Hepatic stellate cell (primary cell): Measurements from ENCODE around the gene DUXB.

Experiments
- DNase-seq: peaks from one replicate; pipeline ENCODE4 v3.0.0; 2011; ENCODE audit warnings: low spot score

DUXB gene, protein sequence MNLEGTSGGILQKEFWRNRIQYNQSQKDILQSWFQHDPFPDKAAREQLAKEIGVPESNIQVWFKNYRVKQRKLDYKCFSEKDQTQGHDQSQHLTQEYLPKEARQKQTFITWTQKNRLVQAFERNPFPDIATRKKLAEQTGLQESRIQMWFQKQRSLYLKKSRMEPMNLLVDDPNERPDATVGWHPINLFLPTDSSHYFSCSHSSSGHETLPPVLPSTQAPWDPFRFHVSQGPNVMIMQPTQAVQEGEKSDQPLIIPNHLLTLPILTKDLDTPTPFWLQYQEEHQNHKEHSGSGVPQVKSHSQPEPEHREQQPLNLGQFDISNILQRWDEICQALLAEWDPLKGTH

GRCh38 chr16:75701361-75701760, at the start of gene DUXB:
DUXB (minus strand) TSS chr16:75701461; CDS start chr16:75701418, 43 bp downstream.
- DNase-seq: no peak

- no peak for DNase-seq
Observed at GRCh38 chr16:75750528-75750927, 49.3 kb upstream of the DUXB start.

DNA sequence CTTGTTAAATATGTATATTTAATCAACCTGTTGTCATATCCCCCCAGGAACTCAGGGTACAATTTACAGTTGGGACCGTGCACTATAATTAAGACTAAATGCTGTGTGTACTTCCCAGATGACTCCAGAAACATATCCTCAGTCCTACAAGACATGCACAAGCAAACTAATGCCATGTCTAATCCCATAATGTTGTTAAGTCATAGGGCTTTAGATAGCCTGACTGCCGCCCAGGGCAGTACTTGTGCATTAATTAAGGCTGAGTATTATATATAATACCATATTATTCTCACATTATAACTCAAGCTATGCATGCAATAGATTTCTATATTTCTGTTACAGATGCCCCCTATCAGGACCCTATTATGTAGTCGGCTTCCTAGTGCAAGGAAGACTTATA, 45.1 kb upstream of the DUXB start:
- DNase-seq: no peak

GRCh38 chr16:75745823-75746222, 44.6 kb upstream of the DUXB start:
- no peak for DNase-seq

DNA sequence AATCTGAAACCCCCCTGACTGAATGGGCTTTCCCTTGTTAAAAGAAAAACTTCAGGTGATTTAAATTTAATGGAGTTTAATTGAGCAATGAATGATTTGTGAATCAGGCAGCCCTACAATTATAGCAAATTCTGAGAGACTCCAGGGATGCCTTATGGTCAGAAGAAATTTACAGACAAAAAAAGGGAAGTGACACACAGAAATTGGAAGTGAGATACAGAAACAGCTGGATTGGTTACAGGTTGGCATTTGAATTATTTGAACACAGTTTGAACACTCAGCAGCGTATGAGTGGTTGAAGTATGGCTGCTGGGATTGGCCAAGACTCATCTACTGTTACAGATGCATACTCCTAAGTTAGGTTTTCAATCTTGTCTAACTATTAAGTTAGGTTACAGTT, 44.0 kb upstream of the DUXB start:
- DNase-seq: no peak

DNA sequence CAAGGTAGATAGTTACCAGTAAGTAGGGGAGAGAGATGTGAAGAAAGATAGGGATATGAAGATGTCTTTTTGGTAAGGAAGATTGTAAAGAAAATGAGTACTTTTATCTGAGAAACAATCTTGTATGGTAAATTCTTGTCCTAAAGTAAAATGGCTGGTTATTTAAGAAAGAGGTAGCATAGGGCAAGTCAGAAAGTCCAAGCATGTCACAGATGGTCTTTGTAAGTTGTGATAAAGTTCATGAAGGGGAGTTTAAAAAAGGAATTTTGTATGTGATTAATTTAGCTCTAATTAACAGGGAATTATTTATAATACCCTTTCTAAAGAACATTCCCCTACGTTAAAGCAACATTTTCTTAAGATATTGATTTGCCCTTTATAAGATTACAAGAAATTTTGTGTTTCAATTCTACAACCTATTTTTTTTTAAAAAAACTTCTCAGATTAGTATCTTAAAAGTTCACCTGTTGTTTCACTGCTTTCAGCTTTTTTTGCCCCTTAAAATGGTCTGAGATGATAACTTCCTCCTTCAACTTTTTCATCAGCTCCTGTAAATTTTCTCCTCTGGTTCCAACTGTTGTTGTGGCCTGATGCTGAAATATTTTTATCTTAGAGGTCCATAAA, 41.3 kb upstream of the DUXB start:
- DNase-seq: no peak

DNA sequence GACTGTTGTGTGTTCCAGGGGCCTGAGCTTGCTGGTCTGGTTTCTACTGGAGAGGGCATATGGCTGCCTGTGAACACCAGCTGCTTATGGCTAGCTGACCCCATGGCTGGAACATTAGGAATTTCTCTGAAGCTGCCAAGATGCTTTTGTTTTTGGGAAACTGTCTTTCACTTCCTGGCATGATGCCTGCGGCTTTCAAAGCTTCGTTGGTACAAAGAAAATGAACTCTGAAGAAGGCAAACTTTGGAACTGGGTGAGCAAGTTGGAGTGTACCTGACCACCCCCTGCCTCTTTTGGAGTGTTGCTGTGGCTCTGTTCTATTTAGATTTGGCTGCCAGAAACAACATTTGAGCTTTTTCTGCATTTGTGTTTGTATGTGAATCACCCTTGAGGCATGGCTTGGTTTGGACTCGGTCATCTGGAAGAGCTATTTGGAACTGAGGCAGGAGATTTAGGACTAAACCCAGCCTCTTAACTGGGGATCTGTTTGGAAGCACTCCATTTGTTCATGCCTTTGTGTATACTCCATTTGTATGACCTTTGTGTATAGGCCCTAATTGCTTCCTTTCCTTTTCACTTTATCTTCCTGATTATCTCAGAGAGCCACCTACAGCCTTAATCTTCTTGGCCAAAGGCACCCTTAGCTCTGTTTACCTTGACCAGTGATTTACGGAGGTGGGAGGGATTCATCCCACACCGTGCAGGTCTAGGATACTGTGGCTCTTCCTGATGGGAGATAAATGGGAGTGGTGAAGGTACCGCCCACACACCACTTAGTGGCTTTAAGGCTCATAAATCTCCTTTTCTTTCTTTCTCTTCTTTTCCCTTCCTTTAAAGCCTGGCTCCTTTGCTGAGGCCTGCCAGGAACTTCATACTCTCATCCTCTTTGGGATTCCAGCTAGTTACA, 32.3 kb upstream of the DUXB start:
- peak; percentile 29 for DNase-seq

DNA sequence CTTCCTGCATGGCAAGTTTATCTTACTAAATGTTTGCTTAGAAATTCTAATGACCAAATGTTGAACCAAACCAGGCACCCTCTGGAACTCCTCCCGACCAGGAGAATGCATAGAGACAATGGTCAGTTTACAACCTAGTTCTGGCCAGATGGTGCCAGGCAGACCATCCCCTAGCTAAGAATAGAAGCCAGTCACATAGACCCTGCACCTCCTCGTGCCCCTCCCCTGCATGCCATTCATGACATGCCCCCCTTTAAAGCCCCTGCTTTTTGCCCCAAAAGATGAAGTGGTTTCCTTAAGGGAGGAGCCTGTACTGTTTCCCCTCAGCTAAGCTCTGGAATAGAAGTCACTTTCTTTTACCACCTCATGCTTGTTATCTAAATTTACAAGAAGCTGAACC, 31.6 kb upstream of the DUXB start:
- DNase-seq: no peak

DNA sequence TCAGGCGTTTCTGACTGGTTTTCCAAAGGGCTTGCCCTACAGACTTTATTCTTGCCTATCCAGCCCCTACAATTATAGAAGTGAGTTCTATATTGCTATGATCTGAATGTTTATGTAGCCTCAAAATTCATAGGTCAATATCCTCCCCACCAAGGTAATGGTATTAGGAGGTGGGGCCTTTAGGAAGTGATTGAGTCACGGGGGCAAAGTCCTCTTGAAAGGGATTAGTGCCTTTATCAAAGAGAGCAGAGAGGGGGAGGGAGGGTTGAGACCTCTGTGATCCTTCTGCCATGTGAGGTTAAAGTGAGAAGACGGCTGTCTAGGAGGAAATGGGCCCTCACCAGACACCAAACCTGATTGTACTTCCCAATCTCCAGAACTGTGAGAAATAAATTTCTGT, 26.0 kb upstream of the DUXB start:
- no peak for DNase-seq

- no peak for DNase-seq
Observed at GRCh38 chr16:75726390-75726789, 25.1 kb upstream of the DUXB start, which contains the start of gene CPHXL. CPHXL (minus strand) TSS chr16:75726490; CDS start chr16:75726442, 48 bp downstream.

DNA sequence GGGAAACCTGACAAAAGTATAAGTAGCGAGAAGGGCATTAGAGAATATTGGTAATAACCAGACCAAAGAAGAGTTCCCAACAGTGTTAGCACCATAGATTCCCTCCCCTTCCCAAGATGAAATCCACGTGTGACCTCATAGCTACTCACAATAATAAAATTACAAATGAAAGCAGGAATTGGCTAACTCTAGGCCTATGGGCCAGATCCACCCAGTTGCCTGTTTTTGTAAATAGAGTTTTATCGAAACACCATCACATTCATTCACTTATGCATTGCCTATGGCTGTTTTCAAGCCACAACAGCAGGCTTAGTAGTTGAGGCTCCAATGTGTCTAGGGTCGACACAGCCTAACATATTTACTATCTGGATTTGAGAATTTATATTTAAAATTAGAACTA, 17.2 kb upstream of the DUXB start:
- DNase-seq: no peak

DNA sequence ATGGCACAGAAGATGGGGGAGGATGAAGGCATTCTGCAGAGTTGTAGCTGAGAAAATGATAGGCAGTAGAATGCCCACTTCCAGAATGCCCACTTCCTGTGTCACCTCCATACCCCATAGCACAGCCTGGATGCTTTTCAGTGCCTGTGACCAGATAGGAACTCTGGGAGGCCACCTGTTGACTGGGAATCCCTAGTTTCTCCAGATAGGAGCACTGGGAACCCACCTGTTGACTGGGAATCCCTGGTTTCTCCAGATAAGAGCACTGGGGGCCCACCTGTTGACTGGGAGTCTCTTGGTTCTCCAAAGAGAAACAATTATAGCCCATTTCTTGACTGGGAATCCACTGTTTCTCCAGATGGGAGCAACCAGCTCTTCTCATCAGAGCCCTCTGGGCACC, 13.4 kb upstream of the DUXB start:
- no peak for DNase-seq

DNA sequence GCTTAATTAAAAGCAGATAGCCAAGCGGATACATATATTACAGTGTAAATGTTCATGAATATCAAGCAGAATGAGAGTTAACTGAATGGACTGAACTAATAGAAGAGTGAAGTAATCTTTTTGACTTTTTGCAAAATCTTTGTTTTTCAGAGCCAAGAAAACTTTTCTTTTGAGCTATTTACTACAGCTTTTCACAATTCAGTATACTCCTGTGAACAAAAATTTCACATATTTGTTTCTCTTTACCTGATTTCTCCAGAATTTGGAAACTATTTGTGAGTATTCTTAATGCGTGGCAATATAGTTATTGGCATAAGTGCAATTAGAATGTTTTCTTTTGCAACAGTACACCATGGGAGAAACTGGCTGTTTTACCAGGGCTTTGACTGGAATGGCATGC, 9.1 kb upstream of the DUXB start:
- DNase-seq: no peak

DNA sequence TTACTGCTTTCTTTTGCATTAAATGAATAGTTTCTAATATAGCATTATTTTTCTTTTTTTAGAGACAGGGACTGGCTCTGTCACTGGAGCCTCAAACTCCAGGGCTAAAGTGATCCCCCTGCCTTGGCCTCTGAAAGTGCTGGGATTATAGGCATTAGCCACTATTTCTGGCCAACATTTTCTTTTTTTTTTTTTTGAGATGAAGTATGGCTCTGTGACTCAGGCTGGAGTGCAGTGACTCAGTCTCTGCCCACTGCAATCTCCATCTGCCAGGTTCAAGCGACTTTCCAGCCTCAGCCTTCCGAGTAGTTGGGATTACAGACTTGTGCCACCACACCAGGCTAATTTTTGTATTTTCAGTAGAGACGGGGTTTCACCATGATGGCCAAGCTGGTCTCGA, 2.0 kb upstream of the DUXB start:
- no peak for DNase-seq

DNA sequence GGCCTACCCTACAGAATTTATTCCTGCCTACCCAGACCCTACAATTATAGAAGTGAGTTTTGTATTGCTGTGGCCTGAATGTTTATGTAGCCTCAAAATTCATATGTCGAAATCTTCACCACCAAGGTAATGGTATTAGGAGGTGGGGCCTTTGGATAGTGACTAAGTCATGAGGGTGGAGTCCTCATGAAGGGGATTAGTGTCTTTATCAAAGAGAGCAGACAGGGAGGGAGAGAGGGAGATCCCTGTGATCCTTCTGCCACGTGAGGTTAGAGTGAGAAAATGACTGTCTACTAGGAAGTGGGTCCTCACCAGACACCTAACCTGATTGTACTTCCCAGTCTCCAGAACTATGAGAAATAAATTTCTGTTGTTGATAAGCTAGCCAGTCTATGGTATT, 981 bp upstream of the DUXB start:
- no peak for DNase-seq

GRCh38 chr16:75697571-75697970, 3.7 kb downstream of the DUXB start:
- no peak for DNase-seq

GRCh38 chr16:75695708-75696107, 5.6 kb downstream of the DUXB start:
- DNase-seq: no peak

DNA sequence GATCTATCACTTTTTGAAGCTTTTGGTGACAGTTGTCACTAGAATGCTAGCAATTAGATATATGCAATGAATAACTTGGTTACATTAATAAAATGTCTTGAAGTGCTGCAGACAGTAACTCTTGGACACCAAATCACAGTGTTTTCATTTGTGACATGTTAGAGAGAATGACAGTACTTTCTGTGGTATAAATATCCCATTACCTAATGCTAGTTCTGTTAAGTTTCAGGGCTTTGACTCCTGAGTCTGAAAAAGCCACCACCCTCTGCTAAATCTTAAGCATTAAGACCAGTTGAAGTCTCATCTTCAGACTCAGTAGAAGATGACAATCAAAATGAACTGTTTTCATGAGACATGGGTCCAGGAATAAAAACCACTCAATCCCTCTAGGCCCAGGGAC, 13.9 kb downstream of the DUXB start:
- DNase-seq: no peak

GRCh38 chr16:75682308-75682707, 19.0 kb downstream of the DUXB start:
- DNase-seq: no peak

GRCh38 chr16:75679366-75679765, 21.9 kb downstream of the DUXB start:
- DNase-seq: no peak

GRCh38 chr16:75676909-75677308, 24.4 kb downstream of the DUXB start, which contains the start of gene CPHXL2:
CPHXL2 (minus strand) TSS chr16:75677009; CDS start chr16:75676999, 10 bp downstream.
- DNase-seq: no peak

DNA sequence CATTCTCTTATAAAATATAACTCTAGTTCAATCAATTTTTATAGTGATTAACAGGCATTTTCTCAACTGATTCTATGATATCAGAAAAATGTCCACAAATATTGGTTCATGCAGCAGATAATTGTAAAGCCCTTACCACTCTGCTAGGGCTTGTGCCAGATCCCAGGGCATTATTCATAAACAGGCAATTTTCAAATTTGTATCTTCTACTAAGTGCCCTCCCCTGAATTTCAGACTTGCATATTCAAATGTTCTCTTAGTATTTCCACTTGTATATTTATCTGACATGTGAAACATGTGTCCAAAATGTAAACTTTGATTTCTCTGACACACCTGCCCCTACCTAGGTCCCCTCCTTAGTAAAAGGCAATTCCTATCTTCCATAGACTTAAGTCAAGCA, 33.8 kb downstream of the DUXB start:
- DNase-seq: no peak
